Parathyroid adenoma (tissue), 2 donors: Measurements from ENCODE around the gene UBE2U.

Source experiments
- H2AFZ ChIP-seq: fragments of 300-600 bp; sonication (generic); one replicate; pipeline ENCODE4 v1.7.0; 2017; ENCODE audit warnings: antibody characterized with exemption, mild to moderate bottlenecking
- H3K27ac ChIP-seq: fragments of 300-600 bp; sonication (generic); one replicate; pipeline ENCODE4 v1.7.0; 2017
- H3K27me3 ChIP-seq: fragments of 300-600 bp; sonication (generic); one replicate; pipeline ENCODE4 v1.7.0; 2017; ENCODE audit warnings: low read length; ENCODE audit not compliant: control insufficient read depth, insufficient read depth
- H3K36me3 ChIP-seq: fragments of 300-600 bp; sonication (generic); one replicate; pipeline ENCODE4 v1.7.0; 2017; ENCODE audit warnings: low read length; ENCODE audit not compliant: control insufficient read depth, insufficient read depth
- H3K4me1 ChIP-seq: fragments of 300-600 bp; sonication (generic); one replicate; pipeline ENCODE4 v1.7.0; 2017; ENCODE audit warnings: control low read depth
- H3K4me2 ChIP-seq: fragments of 300-600 bp; sonication (generic); one replicate; pipeline ENCODE4 v1.7.0; 2017; ENCODE audit warnings: low read length
- H3K4me3 ChIP-seq: fragments of 300-600 bp; sonication (generic); one replicate; pipeline ENCODE4 v1.7.0; 2017; ENCODE audit warnings: low read depth, low read length
- H3K79me2 ChIP-seq: fragments of 300-600 bp; sonication (generic); one replicate; pipeline ENCODE4 v1.7.0; 2017; ENCODE audit warnings: control low read depth
- H3K9ac ChIP-seq: fragments of 300-600 bp; sonication (generic); one replicate; pipeline ENCODE4 v1.7.0; 2017; ENCODE audit warnings: mild to moderate bottlenecking
- H3K9me3 ChIP-seq: fragments of 300-600 bp; sonication (generic); one replicate; pipeline ENCODE4 v1.7.0; 2017; ENCODE audit warnings: low read length; ENCODE audit not compliant: control insufficient read depth
- TF ChIP-seq, protein P1 (sequence below): fragments of 300-600 bp; sonication (generic); IDR thresholded peaks from one replicate; pipeline ENCODE4 v1.7.0; 2017; ENCODE audit warnings: antibody characterized with exemption, mild to moderate bottlenecking
- donor health status: primary hyperparathyroidism.

UBE2U gene, protein sequence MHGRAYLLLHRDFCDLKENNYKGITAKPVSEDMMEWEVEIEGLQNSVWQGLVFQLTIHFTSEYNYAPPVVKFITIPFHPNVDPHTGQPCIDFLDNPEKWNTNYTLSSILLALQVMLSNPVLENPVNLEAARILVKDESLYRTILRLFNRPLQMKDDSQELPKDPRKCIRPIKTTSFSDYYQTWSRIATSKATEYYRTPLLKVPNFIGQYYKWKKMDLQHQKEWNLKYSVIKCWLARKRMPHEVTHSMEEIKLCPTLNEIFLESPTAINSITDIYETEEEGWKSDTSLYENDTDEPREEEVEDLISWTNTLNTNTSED

DNA sequence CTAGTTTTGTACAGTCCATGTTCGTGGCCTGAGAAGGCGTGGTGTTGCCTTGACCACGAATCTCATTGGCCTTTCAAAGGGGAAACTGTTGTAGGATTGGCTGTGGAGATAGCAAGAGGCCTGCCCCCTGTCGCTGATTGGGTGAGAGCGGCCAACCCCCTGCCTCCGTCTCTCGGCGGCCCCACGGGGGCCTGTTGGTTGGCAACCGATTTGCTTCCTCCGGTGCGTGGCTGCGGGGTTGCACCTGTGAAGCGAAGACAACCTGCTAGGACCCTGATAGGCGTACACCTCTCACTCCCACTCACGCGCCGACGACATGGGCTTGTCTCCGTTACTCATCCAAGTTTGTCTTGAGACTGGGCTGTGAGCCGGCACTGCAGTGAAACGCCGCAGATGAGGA lies at the start of gene UBE2U:
TSS of gene UBE2U (plus strand) at position 204 of the 400 bp plus-strand sequence. CDS start 428 bp downstream, outside the sequence.
- Histone ChIP-seq H3K79me2 (no peaks in the 10 kb centered on the region), H2AFZ (no peak within 1 kb of the TSS), H3K9me3 (no peaks in the 10 kb centered on the region), H3K27me3 (no peaks in the 10 kb centered on the region), H3K4me3 (no peak within 1 kb of the TSS), H3K4me2 (no peak within 1 kb of the TSS), H3K36me3 (no peaks in the 10 kb centered on the region), H3K4me1 (no peaks in the 10 kb centered on the region), H3K9ac (no peak within 1 kb of the TSS), H3K27ac (no peak within 1 kb of the TSS)
- TF ChIP-seq, protein P1, sequence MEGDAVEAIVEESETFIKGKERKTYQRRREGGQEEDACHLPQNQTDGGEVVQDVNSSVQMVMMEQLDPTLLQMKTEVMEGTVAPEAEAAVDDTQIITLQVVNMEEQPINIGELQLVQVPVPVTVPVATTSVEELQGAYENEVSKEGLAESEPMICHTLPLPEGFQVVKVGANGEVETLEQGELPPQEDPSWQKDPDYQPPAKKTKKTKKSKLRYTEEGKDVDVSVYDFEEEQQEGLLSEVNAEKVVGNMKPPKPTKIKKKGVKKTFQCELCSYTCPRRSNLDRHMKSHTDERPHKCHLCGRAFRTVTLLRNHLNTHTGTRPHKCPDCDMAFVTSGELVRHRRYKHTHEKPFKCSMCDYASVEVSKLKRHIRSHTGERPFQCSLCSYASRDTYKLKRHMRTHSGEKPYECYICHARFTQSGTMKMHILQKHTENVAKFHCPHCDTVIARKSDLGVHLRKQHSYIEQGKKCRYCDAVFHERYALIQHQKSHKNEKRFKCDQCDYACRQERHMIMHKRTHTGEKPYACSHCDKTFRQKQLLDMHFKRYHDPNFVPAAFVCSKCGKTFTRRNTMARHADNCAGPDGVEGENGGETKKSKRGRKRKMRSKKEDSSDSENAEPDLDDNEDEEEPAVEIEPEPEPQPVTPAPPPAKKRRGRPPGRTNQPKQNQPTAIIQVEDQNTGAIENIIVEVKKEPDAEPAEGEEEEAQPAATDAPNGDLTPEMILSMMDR, result no peak

DNA sequence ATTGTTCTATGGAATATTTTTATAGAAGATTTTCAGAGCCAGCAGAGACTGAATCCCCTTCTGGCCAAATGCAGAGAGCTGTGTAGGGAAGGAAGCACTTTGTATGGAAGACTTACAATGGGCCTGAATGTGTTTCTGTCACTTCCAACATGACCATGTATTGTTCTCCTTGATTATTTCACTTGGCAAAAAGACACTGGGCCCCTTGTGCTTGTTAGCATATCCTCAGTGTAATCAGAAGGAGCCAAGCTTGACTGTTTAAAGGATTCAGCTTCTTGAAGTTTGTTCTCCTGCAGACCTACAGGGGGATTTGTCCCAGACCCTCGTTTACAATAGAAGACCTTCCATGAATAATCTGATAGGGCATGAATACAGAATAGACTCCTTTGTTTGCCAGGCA lies 48.1 kb upstream of the UBE2U start:
- Histone ChIP-seq H3K4me1 (no peaks in the 10 kb centered on the region), H3K27ac (no peak overlapping the region), H3K4me3 (no peak overlapping the region), H3K36me3 (no peaks in the 10 kb centered on the region), H3K4me2 (no peak overlapping the region), H3K9me3 (no peaks in the 10 kb centered on the region), H3K79me2 (no peaks in the 10 kb centered on the region), H3K9ac (no peak overlapping the region), H2AFZ (no peak overlapping the region), H3K27me3 (no peaks in the 10 kb centered on the region)
- TF ChIP-seq, protein P1, result no peak

DNA sequence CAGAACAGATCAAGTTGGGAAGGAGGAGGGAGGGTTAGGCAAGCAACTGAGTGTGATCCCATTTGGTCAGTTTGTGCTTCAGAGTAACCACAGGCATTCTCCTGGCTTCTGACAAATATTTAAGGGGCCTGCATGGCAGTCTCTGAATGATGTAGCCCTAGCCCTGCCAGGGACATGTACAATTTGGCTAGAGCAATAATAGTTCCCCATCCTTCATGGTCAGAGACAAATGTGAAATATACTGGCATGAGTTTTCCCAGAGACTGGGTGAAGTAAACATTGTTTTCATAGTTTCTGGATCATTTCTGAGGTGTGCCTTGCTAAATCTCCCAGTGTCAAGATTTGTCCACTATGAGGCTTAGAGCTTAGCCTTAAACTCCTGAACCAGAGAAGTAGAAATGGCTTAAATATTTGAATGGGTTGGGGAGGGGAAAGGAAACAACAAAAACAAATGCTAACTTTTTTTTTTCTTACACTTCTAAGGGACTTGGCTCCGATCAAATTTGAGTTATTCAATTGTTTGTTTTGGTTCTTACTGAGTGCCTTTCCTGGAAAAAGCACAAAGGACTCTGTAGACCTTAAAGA lies 42.0 kb upstream of the UBE2U start:
- Histone ChIP-seq H3K9ac (no peak overlapping the region), H3K79me2 (no peaks in the 10 kb centered on the region), H3K4me3 (no peak overlapping the region), H3K27ac (no peak overlapping the region), H3K4me1 (peaks cover 3% of the 10 kb centered on the region), H3K36me3 (no peaks in the 10 kb centered on the region), H3K9me3 (no peaks in the 10 kb centered on the region), H2AFZ (no peak overlapping the region), H3K27me3 (no peaks in the 10 kb centered on the region), H3K4me2 (no peak overlapping the region)
- TF ChIP-seq, protein P1, result no peak

DNA sequence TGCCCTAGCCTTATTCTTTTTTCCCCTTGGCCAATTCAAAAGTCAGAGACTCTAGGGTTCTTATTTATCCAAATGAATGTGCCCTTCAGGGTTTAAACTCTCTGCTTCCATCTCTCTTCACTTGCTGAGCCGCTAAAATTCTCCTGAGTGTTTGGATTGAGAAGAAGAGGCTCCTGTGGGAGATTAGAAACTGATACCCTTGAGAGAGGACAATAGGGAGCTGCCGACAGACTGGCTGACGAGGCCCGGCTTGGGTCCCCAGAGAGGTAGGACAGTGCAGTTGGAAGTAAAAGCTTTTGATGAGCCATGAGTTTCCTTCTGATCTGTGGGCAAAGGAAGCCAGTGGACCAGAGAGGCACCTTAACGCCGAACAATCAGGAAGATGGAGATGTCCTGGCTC lies 41.3 kb upstream of the UBE2U start:
- no peak overlapping the region for H3K4me3 ChIP-seq
- H3K36me3 ChIP-seq, result no peaks in the 10 kb centered on the region
- no peak overlapping the region for H3K9ac ChIP-seq
- no peak overlapping the region for H3K27ac ChIP-seq
- H2AFZ ChIP-seq, result no peak overlapping the region
- H3K4me1 ChIP-seq, result peaks cover 3% of the 10 kb centered on the region
- H3K9me3 ChIP-seq, result no peaks in the 10 kb centered on the region
- H3K4me2 ChIP-seq, result no peak overlapping the region
- H3K79me2 ChIP-seq, result no peaks in the 10 kb centered on the region
- TF ChIP-seq, protein P1, result no peak
- H3K27me3 ChIP-seq, result no peaks in the 10 kb centered on the region

DNA sequence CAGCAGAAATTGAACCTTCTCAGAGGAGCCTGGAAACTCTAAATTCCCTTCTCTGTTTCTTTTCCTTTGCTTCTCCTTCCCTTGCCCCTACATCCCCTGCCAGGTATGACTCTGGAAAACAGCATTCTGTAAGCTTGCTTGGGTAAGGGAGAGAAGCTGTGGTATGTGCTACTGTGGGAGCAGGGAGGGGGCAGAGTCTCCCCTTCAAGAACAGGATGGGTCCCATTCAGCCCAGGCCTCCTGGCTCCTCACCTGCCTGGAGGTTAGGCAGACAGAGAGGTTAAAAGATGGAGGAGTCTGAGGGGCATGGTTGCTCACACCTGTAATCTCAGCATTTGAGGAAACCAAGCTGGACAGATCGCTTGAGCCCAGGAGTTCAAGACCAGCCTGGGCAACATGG lies 40.6 kb upstream of the UBE2U start:
- no peak overlapping the region for H2AFZ ChIP-seq
- no peaks in the 10 kb centered on the region for H3K9me3 ChIP-seq
- no peak overlapping the region for H3K4me3 ChIP-seq
- H3K4me2 ChIP-seq, result no peak overlapping the region
- H3K79me2 ChIP-seq, result no peaks in the 10 kb centered on the region
- no peak overlapping the region for H3K27ac ChIP-seq
- TF ChIP-seq, protein P1, result no peak
- H3K27me3 ChIP-seq, result no peaks in the 10 kb centered on the region
- peaks cover 3% of the 10 kb centered on the region for H3K4me1 ChIP-seq
- H3K36me3 ChIP-seq, result no peaks in the 10 kb centered on the region
- no peak overlapping the region for H3K9ac ChIP-seq
